B cell (primary cell): ENCODE results near the gene ICAM4. TPM values are rescaled to one million over a fixed set of nuclear protein-coding genes. Genes with fewer than 3 reads are reported as not detected.

Experiments used
- ATAC-seq: fragments of 200-7000 bp; cut with Tn5 transposase; one replicate; pipeline ENCODE4 v1.10.0; 2021; ENCODE audit warnings: low read depth, mild to moderate bottlenecking, moderate number of reproducible peaks, moderate library complexity
- CTCF ChIA-PET: fragments of 350-600 bp; sonication (Branson Sonifier 250); formaldehyde crosslinking; loops from one replicate; lab custom pipeline; 2021; ENCODE audit warnings: antibody characterized with exemption, inconsistent platforms; lab: Charles Lee
- POLR2A ChIA-PET: fragments of 350-600 bp; sonication (Branson Sonifier 250); formaldehyde crosslinking; loops from one replicate; lab custom pipeline; 2021; ENCODE audit warnings: antibody characterized with exemption; lab: Charles Lee
- DNase-seq: peaks from one replicate; pipeline ENCODE4 v3.0.0; 2013
- H2AFZ ChIP-seq: 2 replicates; pipeline ENCODE4 v1.6.1; 2012; ENCODE audit warnings: mild to moderate bottlenecking, low read depth, low read length; ENCODE audit not compliant: insufficient read depth, poor library complexity, severe bottlenecking
- H3K27ac ChIP-seq, 2 donors: 1 replicate in 1 of 2; 2 replicates in 1 of 2; pipeline ENCODE4 v1.5.1; 2012 to 2013; ENCODE audit warnings: low read length in 2 of 2, mild to moderate bottlenecking in 2 of 2, moderate library complexity in 1 of 2
- H3K27me3 ChIP-seq, 4 experiments: fragments of 200-600 bp in 1 of 4; sonication (generic) in 1 of 4; replicated peaks in 1 of 4; 1 replicate in 2 of 4; 2 replicates in 2 of 4; pipeline versions ENCODE4 v1.6.1 to v1.7.0; 2013 to 2016; ENCODE audit warnings: low read length in 3 of 4, mild to moderate bottlenecking in 2 of 4, mixed read lengths in 1 of 4, moderate library complexity in 1 of 4; ENCODE audit not compliant: insufficient read depth in 4 of 4, control insufficient read depth in 3 of 4; ENCODE audit errors: control extremely low read depth in 1 of 4
- H3K36me3 ChIP-seq, 2 experiments: replicated peaks in 1 of 2; 1 replicate in 1 of 2; 2 replicates in 1 of 2; pipeline versions ENCODE4 v1.6.1 to v1.7.1; 2013; ENCODE audit warnings: low read length in 1 of 2; ENCODE audit not compliant: insufficient read depth in 2 of 2, control insufficient read depth in 1 of 2; ENCODE audit errors: control extremely low read depth in 1 of 2, extremely low read depth in 1 of 2
- H3K4me1 ChIP-seq, 2 donors: fragments of 200-600 bp in 1 of 2; sonication (generic) in 1 of 2; 1 replicate in 1 of 2; 2 replicates in 1 of 2; pipeline versions ENCODE4 v1.5.1 to v1.6.1; 2013 to 2017; ENCODE audit warnings: low read length in 2 of 2; ENCODE audit not compliant: control insufficient read depth in 2 of 2, insufficient read depth in 2 of 2
- H3K4me2 ChIP-seq: replicated peaks from 2 replicates; pipeline ENCODE3; 2012; ENCODE audit warnings: mild to moderate bottlenecking, low read depth, low read length; ENCODE audit not compliant: poor library complexity, severe bottlenecking
- H3K4me3 ChIP-seq, 5 experiments: fragments of 200-600 bp in 1 of 5; sonication (generic) in 1 of 5; 1 replicate in 3 of 5; 2 replicates in 2 of 5; pipeline versions ENCODE4 v1.5.1 to v1.7.0; 2011 to 2016; ENCODE audit warnings: low read length in 4 of 5, mild to moderate bottlenecking in 4 of 5, low read depth in 2 of 5, control low read depth in 1 of 5, moderate library complexity in 1 of 5; ENCODE audit not compliant: insufficient read depth in 1 of 5; ENCODE audit errors: control extremely low read depth in 1 of 5, extremely low read depth in 1 of 5
- H3K79me2 ChIP-seq: fragments of 200-600 bp; sonication (generic); one replicate; pipeline ENCODE4 v1.6.0; 2016; ENCODE audit warnings: low read length; ENCODE audit not compliant: control insufficient read depth, insufficient read depth
- H3K9ac ChIP-seq: fragments of 200-600 bp; sonication (generic); 2 replicates; pipeline ENCODE4 v1.6.1; 2017; ENCODE audit warnings: mild to moderate bottlenecking, low read length, moderate library complexity
- H3K9me3 ChIP-seq, 3 donors: one replicate each; pipeline versions ENCODE4 v1.6.1 to v1.7.1; 2013; ENCODE audit warnings: low read length in 2 of 3; ENCODE audit not compliant: control insufficient read depth in 2 of 3, insufficient read depth in 1 of 3; ENCODE audit errors: control extremely low read depth in 1 of 3
- H4K20me1 ChIP-seq: 2 replicates; pipeline ENCODE4 v1.6.0; 2012; ENCODE audit warnings: mild to moderate bottlenecking, low read length; ENCODE audit not compliant: insufficient read depth, control insufficient read depth, poor library complexity, severe bottlenecking
- H3K27ac Mint-ChIP-seq: one replicate; pipeline ENCODE4 v1.8.0; 2021; ENCODE audit warnings: mixed read lengths
- H3K27me3 Mint-ChIP-seq: one replicate; pipeline ENCODE4 v1.8.0; 2021; ENCODE audit warnings: mixed read lengths
- H3K4me1 Mint-ChIP-seq: one replicate; pipeline ENCODE4 v1.8.0; 2021; ENCODE audit warnings: mixed read lengths
- H3K4me3 Mint-ChIP-seq: one replicate; pipeline ENCODE4 v1.8.0; 2021; ENCODE audit warnings: mixed read lengths
- H3K9me3 Mint-ChIP-seq: one replicate; pipeline ENCODE4 v1.8.0; 2022; ENCODE audit warnings: mixed read lengths; ENCODE audit not compliant: insufficient read depth
- CTCF ChIP-seq: fragments of 200-600 bp; IDR thresholded peaks from one replicate; pipeline ENCODE4 v1.8.0; 2022; ENCODE audit warnings: antibody characterized with exemption, mild to moderate bottlenecking
- EZH2 ChIP-seq: IDR thresholded peaks from 2 replicates; pipeline ENCODE4 v1.6.1; 2012; ENCODE audit warnings: borderline replicate concordance, low read depth, mild to moderate bottlenecking, moderate library complexity, low read length; ENCODE audit not compliant: insufficient read depth, poor library complexity, severe bottlenecking
- WGBS: methylation state at CpG from one replicate; pipeline ENCODE4 v1.1.5; 2013; ENCODE audit warnings: missing lambda C conversion rate; ENCODE audit not compliant: insufficient coverage; 5-methylcytosine and 5-hydroxymethylcytosine counted together
- intact Hi-C: fragments of 100-400 bp; cut with micrococcal nuclease; formaldehyde crosslinking; loops from one replicate; pipeline ENCODE4 v1.10.0; 2022
- polyA plus RNA-seq: library from polyadenylated mRNA; depleted of rRNA; stranded (reverse); fragments of >200 nt; gene quantifications from 2 replicates; pipeline ENCODE4 v1.2.3, GENCODE V29; 2012
- total RNA-seq, 2 donors: library from RNA; stranded (reverse); fragments of 120-200 nt in 1 of 2; gene quantifications; 1 replicate in 1 of 2; 2 replicates in 1 of 2; pipeline versions ENCODE4 v1.2.3 to v1.2.4, GENCODE V29; 2013 to 2022

The ICAM4 gene
- total and polyA plus RNA-seq, 2 donors (not counting 1 experiment from before 2014, with no cell fraction given) = 0.44 to 0.78 TPM

GRCh38 chr19:10334588-10335351 is 48.0 kb downstream of the ICAM4 start:
- Mint-ChIP-seq H3K4me1 (peaks cover 37% of the 10 kb centered on the region), H3K27ac (peak overlapping the region; percentile 32), H3K27me3 (no peaks in the 10 kb centered on the region), H3K9me3 (no peaks in the 10 kb centered on the region), H3K4me3 (no peak overlapping the region)
- H3K9ac ChIP-seq = no peak overlapping the region
- H3K27me3 ChIP-seq = no peaks in the 10 kb centered on the region
- H3K79me2 ChIP-seq = peaks cover 92% of the 10 kb centered on the region
- peaks cover 0 to 15% (median 0%) of the 10 kb centered on the region in 3 donors for H3K9me3 ChIP-seq
- peaks cover 23 to 37% of the 10 kb centered on the region in 2 donors for H3K4me1 ChIP-seq
- WGBS = 87% methylated on average over 57 of the region's 59 CpGs
- H2AFZ ChIP-seq = no peak overlapping the region
- TF ChIP-seq CTCF (no peak), EZH2 (no peak)
- POLR2A ChIA-PET = interaction anchor here (0.6 to 2.2 kb wide), 3 partner anchors 38 to 107 kb away, joined by 6 to 13 read pairs (median 9); partner anchors contain the start of gene ICAM1
- no peak overlapping the region for H3K4me3 ChIP-seq
- H3K4me2 ChIP-seq = no peak overlapping the region
- no peak for ATAC-seq
- peaks cover 50% of the 10 kb centered on the region for H4K20me1 ChIP-seq
- DNase-seq = peak; percentile 40
- CTCF ChIA-PET = interaction anchor here (1.7 to 4.3 kb wide), 2 partner anchors 54 to 65 kb away, joined by 9 to 14 read pairs; partner anchors contain the start of gene ICAM1
- H3K27ac ChIP-seq = no peak overlapping the region
- intact Hi-C loops = loop anchor here (5.0 kb wide), 1 partner anchor 318 kb away; the partner anchor contains the start of gene ILF3
- H3K36me3 ChIP-seq = peaks cover 0 to 33% of the 10 kb centered on the region in 2 experiments
